Measurements from ENCODE around the gene NME8.

Gene NME8

DNA sequence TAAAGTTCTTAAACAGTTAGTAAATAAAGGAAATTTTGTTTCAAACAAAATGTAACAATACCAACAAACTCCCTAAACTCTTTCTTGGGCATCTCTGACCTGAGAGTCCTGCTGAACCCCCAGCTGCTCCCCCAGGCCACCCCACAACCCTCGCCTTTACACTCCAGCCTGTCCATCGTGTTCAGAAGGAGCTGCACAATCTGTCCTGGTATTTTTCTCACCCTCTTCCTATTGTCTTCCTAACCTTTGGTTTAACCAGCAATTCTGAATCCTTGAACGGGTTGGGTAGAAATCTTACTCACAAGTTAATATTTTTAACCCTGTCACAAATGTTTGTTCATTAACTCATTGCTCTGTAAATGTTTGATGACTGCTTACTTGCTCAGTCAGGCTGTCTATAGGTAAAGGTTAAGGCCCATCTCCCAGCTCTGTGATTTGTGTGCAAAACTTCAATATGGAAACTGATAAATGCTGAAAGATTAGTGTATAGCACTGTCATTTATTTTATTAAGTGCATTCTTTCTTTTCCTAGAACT lies 51.4 kb downstream of the NME8 start:
- DNase-seq (ENCODE audit: low read depth in 2 of 2): no peak

DNA sequence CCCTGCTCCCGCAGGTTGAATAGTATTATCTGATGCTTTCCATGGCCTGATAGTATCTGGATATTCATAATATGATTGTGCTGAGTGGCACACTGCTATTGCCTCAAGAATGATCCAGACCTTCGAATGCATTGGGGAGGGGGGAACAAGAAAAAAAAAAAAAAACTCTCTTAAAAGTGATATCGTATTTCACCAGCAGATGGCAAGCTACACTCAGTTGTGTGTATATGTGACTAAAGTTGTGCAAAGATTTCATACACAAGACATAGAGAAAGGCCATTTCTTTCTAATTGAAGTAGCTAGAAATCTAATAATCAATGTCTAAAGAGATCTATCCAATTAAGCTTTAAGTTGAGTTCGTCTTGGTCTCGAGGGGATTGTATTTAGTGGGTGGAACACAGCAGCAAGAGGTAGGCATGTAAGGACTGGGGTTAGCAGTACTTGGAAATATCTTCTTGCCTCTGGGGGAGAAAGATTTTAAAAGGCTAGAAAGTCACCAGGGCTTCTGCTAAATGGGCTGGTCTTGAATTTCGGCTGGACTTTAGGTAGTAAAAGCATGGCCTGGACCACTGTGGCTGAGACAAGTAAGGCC lies 52.9 kb downstream of the NME8 start:
- DNase-seq (ENCODE audit: low read depth in 2 of 2): no peak

DNA sequence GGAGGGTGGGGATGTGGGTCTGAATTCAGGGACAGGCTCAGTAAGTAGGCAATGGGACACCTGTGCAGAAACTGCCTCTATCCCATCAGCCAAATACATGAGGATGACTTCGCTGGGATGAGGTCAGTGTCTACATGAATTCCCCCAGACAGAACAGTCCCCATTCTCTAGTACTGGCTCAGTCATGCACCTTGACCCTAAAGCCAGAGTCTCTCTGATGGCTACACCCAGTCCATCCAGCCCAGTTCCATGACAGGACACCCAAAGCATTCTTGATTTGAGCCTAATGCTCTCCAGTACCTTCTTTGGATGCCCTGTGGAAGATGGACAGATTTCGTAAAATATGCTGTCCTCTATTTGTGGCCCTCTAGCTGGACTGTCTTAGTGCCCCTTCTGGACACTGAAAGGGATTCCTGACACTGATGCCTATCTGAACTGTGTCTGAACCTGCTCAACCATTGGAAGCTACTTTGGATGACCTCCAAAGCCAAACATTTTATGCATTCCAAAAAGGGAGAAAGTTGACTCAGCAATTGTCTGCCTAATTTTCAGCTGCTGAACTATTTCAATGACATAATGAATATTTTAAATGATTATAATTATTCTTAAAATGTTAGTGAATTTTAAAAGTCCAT lies 53.6 kb downstream of the NME8 start:
- no peak for DNase-seq (ENCODE audit: low read depth in 2 of 2)

DNA sequence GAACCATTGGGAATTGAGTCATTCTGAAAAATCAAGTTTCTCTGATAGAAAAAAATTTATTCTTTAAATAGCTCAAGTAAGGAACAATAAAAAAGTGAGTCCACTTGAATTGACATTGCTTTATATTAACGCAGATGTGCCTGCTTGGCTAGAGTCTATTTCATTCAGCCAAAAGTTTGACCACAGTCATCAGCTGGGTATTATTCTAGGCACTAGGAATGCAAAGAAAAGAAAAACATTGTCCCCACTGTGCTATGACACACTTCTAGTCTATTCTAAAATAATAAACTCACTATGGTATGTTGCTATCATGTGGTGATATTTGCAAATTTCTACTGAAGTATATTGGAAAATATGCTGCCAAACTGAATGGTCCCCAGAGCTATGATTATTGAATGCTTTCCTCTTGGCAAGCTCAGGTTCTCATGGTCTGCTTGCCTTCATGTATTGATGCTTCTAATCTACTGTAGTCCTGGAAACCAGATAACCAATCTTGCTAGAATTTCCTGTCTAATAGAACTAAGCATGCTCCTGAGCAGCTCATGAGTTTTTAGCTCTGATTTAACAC lies 59.9 kb downstream of the NME8 start:
- no peak for DNase-seq (ENCODE audit: low read depth in 2 of 2)

DNA sequence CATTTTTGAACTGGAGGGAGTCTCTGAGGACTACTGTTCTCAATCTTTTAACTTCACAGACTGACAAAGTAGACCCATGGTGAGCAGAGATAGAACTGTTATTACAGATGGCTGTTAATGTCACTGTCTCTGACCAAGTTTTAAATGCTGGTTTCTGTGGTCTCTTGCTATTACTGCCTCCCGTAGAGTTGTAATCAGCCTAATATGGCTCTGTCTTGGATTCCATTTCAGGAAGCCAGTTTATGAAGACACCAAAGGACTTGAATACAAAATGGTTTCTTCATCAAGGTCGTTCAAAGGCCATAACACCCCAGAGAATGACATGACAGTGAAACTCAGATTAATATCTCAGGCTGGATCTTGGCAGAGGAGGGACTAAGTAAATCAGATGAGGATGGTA lies 64.4 kb downstream of the NME8 start:
- DNase-seq (ENCODE audit: low read depth in 2 of 2): no peak

DNA sequence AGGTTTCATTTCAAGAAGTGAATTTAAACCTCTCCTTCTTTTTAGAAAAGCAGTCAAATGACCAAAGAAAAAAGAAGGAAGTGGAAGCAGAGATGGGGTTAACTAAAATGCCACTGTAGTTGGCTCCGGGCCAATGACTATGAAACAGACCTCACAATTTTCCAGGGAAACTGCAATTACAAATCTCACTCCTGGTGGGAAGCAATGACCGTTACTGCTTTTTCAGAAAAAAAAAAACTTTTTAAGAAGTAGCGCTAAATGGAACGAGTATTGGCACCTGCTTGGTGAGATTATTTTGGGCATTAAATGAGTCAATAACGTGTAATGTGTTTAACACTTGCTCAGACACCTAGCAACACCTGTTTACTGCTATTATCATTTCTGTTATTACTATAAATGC lies 67.0 kb downstream of the NME8 start:
- DNase-seq (ENCODE audit: low read depth in 2 of 2): no peak

DNA sequence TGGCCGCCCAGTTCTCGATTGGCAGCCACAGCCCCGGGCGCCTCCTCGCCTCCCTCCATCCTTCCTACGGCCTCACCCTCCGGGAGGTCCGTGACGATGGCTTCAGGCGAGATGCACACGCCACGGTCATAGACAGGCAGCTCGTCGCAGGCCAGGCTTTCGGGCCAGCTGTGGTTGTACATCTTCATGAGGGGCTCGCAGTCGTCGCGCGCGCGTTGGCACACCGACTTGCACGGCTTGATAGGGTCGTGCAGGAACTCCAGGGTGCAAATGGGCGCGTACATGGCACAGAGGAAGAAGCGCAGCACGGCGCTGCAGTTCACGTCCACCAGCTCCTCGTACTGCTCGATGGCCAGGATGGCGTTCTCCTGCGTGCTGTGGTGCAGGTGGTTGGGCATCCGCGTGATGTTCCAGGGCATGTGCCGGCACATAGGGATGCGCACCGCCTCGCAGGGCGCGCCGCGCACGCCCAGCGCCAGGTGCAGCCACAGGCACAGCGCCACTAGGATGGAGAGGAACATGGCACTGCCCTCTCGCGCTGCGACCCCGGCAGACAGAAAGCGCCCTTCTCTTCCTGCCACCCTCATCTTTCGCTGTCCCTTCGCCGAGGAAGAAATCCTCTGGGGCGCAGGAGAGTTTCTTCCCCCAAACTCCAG lies 67.7 kb downstream of the NME8 start:
- no peak for DNase-seq (ENCODE audit: low read depth in 2 of 2)

DNA sequence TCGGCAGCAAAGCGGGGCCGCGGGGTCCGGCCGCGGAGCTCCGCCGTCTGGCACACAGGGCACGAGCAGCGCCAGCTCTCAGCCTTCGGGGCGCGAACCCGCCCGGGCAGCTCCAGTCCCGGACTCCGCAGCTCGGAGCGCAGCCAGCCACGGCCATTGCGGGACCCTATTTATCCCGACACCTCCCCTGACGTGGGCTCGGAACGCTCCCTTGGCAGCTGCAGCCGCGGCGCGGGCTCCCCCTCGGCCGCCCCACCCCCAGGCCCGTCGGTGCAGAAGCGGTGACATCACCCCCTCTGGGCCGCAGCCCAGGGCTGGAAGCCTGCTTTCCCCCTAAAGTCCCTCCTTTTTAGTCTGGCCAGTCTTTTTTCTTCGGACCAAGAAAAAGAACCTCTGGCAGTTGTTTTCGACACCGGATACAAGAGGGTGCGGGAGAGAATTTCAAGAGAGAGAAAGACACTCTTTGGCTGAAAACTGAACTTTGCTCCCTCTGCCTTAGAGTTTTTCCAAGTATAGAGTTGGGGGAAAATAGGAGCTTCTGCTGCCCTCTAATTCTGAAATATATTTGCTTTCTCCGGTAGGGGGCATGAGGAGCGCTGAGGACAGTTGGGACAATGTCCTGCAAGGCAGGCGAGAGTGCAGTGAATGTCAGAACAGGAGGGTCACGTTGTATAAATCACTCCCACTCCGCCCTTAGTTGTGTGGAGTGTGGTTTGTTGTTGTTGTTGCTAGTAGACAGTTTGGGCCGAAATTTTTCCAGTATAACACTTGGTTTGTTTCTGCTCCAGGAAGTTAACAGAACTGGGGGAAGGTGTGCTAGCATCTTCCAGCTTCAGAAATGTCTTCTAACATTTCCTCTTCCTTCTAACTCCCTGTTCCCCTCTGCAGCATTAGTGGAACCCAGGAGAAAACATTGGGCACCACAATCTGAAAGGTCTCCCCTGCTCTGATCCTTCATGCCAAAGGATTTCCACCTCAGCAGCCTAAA lies 68.6 kb downstream of the NME8 start, which contains the start of gene SFRP4:
TSS of gene SFRP4 (minus strand) at position 145 of the 988 bp plus-strand sequence. CDS start 280 bp downstream, outside the sequence.
- no peak for DNase-seq (ENCODE audit: low read depth in 2 of 2)

DNA sequence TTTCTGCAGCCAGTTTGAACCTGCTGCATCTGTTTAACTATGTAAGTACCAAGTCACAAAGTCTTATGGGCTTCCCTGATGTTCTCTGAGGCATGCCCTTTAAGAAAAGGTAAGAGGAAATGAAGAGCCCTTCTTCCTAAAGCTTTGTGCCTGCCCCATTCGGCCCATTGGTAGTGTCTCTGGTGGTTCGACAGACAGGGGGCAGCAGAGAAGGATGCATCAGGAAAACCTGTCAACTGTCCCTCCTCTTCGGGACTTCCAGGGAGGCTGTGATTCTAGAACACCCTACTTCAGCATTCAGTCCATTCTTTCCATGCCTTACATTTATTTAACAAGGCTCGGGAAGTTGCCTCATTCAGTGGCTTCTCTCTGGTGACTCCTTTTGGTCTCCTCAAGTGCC lies 70.1 kb downstream of the NME8 start:
- no peak for DNase-seq (ENCODE audit: low read depth in 2 of 2)

DNA sequence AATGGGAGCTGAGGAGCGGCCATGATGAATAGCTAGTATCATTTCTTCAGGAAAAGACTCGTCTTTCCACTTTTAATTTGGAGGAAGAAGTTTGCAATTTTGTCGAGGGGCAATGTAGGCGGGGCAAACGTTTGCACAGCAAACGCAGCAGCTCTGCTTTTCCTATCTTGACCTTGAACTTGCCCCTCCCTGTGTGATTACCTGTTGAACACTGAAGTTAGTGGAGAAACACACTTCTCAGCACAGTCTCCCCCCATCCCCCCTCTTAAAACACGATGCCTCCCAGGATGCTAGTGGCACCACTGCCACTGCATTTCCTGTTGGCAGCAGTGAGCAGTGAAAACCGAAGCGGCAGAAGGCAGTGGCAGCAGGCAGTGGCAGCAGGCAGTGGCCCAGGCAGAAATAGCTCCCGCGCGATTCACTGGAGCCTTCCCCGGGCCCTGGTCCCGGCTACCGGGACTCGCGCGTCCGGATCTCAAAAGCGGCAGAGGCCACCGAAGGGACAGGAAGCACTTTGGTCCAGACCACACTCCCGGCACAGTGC lies 72.0 kb downstream of the NME8 start, which contains the start of gene EPDR1:
TSS of gene EPDR1 (plus strand) at position 336 of the 544 bp plus-strand sequence. CDS start 300 bp downstream, outside the sequence.
- DNase-seq (ENCODE audit: low read depth in 2 of 2): no peak

DNA sequence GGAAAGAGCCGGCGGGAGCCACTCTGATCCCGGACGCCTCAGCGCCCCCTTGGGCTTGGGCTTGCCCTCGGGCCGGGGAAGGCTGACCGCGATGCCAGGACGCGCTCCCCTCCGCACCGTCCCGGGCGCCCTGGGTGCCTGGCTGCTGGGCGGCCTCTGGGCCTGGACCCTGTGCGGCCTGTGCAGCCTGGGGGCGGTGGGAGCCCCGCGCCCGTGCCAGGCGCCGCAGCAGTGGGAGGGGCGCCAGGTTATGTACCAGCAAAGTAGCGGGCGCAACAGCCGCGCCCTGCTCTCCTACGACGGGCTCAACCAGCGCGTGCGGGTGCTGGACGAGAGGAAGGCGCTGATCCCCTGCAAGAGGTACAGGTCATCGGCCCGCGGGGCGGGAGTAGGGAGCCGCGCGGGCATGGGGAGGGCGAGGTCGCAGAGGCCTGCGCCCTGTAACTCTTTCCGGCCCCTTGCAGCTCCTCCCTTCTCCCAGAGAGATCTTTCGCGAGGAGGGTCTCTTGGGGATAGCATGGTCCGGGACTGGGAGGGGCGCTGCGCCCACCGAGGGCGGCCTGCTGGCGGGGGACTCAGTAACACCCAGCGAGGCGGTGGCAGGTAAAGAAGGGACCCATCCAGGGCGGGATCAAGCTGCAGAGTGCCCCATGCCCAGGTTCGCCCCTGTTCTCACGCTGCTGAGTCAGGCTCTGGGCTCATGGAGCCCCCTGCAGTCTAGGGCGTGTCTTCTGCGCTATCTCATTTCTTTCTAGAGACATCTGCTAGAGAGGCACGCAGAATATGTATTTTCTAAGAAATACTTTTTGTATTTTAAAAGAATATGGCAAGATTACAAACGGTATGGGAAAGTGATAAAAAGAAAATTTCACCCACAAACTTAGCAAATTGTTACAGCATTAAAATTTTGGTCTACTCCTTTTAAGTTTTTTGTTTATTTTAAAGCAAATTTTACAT lies 72.7 kb downstream of the NME8 start:
- no peak for DNase-seq (ENCODE audit: low read depth in 2 of 2)

DNA sequence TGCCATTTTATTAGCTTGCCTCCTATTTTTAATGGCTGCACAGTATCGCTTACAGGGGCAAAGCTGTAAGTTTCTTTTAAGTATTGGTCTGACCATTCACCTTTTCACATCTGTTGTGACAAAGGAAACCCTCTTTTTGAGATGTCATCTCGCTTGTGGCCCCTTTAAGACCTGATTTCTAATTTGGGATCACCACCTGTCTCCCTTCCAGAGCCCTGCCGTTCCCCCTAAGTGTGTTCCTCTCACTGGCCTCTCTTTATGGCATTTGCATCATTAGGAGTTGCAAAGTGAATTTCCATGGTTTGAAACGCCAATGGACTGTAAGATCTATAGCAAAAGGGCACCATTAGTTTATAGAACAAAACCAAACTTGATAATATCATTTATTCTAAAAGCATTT lies 73.5 kb downstream of the NME8 start:
- DNase-seq (ENCODE audit: low read depth in 2 of 2): no peak

DNA sequence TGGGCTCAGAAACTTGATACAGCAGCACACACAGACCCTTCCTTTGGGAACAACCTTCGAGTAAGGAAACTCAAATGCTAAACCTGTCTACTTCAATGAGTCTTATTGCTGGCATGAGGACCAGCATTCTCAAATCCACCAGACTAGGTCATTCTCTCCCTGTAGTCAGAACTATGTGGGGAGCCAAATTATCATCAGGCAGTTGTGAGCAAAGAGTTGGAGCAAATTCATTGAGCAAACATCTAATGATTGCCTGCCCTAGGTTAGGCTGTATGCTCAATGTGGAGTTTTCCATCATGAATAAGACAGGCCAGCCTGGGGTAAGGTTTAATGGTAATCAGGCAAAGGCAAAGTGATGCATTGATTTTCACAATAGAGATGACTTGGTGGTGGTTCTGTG lies 75.6 kb downstream of the NME8 start:
- no peak for DNase-seq (ENCODE audit: low read depth in 2 of 2)

DNA sequence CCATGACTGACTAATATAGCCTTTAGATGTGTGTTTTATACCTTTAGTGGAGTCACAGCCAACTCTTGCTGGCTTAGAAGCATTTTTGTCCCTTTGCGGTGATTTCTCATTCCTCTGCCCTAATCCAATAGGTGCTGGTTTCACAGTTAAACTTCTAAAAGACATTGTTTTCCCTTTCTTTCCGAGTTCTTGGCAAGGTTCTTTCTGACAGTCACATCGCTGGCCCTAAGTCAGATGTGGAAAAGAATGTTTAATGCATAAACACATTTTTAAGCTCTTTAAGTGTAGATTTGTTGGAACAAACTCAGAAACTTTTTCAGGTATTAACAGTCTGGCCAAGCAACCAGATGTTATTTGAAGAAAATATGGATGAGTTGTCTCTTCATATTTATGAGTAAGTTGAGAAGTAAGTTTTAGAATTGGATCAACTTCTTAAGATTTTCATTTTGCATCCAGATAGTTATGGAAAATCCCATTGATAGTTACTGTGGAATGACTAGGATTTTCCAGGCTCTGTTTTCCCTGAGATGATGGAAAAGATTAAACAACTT lies 76.2 kb downstream of the NME8 start:
- no peak for DNase-seq (ENCODE audit: low read depth in 2 of 2)

DNA sequence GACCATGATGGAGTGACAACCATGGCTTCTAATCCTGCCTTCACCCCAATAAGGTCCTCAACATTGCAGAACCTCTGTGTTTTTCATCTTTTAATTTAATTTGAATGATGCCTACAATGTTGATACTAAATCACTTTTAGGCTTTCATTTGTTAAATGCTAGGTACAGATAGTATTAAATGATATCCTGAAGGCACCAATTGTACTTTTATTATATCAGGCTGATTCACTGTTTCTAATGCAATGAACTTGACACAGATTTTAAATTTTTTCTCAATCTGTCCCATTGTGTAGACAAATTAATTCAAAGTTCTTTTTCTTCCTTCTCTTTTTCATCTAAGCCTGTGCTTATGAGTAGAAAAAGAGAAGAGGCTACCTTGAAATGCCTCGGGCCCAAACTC lies 77.2 kb downstream of the NME8 start:
- no peak for DNase-seq (ENCODE audit: low read depth in 2 of 2)

DNA sequence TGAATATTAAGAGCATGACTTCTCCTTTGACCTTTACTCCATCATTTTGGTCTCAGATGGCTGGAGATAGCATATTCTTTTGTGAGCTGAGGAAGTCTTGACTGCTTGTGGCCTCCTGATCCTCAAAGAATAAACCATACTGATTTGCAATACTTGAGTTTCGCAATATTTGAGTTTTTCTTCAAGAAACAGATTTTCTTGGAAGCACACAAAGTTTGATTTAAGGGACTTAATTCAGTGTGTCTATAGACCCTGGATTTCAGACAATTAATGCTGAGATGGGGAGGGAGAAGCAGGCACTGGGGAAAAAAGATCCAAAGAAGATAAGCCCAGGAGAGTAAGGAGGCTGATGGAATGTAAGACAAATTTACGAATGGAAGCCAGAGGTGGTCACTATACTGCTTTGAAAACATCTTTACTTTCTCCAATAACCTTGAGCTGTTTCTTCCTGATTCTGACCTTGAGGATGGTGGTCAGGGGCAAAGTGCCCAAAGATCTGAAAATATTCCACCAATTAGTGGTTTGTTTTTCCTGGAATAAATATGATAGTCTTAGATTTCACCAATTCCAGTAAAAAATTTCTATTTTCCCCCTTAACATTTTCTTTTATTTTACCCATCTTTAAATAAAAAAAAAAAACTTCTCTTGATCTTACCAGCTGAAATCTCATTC lies 79.5 kb downstream of the NME8 start:
- no peak for DNase-seq (ENCODE audit: low read depth in 2 of 2)

DNA sequence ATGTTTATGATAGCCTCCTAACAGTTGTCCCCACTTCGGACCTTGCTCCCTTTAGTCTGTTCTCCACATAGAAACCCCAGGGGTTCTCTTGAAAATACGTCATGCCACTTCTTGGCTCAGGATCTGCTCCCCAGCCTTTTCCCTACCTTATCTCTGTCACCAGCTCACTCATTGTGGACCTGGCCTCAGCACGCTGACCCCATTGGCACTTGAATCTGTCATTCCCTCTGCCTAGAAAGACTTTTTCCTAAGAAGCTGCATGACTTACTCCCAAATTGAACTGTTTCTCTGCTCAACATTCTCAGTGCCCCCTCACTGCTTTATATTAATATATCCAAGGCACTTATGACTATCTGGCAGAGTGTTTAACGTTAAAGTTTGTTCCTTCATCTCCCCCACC lies 80.5 kb downstream of the NME8 start:
- DNase-seq (ENCODE audit: low read depth in 2 of 2): no peak

DNA sequence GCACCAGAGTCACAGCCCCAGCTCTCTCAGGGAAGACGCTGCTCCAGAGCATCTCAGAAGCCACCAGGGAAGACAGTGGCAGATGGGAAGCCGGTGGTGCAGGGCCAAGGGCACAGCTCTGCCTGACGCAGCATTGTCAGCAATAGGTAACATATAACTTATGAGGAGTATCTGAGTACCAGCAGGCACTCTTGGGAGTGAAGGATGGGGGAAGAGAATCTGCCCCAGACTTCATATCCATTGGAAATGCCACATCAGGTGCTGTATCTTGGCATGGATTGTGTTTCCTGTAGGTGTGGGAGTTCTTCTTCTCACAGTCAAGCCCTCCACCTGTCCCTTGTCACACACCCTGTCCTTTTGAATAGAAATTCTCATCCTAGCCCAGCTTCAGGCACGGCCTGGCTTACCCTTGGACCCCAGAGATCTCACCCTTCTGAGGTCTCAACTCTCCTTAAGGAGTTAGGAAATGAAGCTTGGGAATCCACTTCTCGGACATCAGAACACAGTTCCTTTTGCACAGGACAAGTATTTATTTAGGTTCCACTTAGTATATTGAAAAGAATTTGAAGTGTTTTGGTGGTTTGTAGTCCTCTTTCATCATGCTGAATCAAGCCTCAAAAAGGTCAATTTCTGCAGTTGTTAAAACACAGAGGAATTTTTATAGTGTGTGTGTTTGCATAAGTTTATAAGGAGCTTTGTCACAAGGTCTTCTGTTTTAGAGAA lies 82.0 kb downstream of the NME8 start:
- DNase-seq (ENCODE audit: low read depth in 2 of 2): no peak

Measured in stimulated activated CD4-positive, alpha-beta T cell treated with anti-CD3 and anti-CD28 coated beads, Interleukin-1b, Interleukin-23, amount 100 ng/mL, for 4 hours (primary cell).